GM21526 (cell line): Measurements from ENCODE around the gene ERBB2.
"Not testable (repeated sequence)": the region's sequence is repeated elsewhere in the genome, so short reads cannot be mapped to it uniquely, and the experiment has no call there.

ENCODE experiments used
- ATAC-seq: cut with Tn5 transposase; IDR thresholded peaks from one replicate; pipeline ENCODE4 v1.9.1; 2021; ENCODE audit warnings: moderate library complexity; ENCODE audit not compliant: unreplicated experiment, low FRiP score

The ERBB2 gene

DNA sequence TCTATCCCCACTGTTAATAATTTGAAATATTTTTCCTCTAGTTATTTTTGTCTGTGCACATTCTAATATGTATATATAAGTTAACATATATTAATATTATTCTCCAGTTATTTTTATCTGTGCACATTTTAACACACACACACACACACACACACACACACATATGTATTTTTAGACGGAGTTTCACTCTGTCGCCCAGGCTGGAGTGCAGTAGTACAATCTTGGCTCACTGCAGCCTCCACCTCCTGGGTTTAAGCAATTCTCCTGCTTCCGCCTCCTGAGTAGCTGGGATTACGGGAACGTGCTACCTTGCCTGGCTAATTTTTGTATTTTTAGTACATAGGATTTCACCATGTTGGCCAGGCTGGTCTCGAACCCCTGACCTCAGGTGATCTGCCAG lies 17.8 kb downstream of the ERBB2 start:
- ATAC-seq, result no peak

- ATAC-seq, result no peak
Measured at GRCh38 chr17:39719563-39720355, 19.9 kb downstream of the ERBB2 start.

- ATAC-seq, result no peak
Measured at GRCh38 chr17:39722104-39722503, 22.2 kb downstream of the ERBB2 start.

GRCh38 chr17:39722965-39723848 lies 23.3 kb downstream of the ERBB2 start:
- ATAC-seq, result no peak

GRCh38 chr17:39724731-39725130 lies 24.9 kb downstream of the ERBB2 start:
- ATAC-seq, result no peak

DNA sequence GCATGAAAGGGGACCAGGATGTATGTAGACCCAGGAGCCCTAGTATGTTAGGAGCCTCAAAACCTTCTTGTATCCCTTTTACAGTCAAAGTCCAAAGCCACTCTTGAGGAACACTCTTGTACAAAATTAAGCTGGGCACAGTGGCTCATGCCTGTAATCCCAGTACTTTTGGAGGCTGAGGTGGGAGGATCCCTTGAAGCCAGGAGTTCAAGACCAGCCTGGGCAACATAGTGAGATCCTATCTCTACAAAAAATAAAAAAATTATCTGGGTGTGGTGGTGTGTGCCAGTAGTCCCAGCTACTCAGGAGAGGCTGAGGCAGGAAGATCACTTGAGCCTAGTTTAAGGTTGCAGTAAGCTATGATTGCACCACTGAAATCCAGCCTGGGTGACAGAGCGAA lies 26.1 kb downstream of the ERBB2 start:
- not testable (repeated sequence) for ATAC-seq

- no peak for ATAC-seq
Measured at GRCh38 chr17:39726617-39727016, 26.8 kb downstream of the ERBB2 start.

- no peak for ATAC-seq
Measured at GRCh38 chr17:39727556-39727955, 27.7 kb downstream of the ERBB2 start.

GRCh38 chr17:39729280-39729851 lies 29.5 kb downstream of the ERBB2 start:
- no peak for ATAC-seq

DNA sequence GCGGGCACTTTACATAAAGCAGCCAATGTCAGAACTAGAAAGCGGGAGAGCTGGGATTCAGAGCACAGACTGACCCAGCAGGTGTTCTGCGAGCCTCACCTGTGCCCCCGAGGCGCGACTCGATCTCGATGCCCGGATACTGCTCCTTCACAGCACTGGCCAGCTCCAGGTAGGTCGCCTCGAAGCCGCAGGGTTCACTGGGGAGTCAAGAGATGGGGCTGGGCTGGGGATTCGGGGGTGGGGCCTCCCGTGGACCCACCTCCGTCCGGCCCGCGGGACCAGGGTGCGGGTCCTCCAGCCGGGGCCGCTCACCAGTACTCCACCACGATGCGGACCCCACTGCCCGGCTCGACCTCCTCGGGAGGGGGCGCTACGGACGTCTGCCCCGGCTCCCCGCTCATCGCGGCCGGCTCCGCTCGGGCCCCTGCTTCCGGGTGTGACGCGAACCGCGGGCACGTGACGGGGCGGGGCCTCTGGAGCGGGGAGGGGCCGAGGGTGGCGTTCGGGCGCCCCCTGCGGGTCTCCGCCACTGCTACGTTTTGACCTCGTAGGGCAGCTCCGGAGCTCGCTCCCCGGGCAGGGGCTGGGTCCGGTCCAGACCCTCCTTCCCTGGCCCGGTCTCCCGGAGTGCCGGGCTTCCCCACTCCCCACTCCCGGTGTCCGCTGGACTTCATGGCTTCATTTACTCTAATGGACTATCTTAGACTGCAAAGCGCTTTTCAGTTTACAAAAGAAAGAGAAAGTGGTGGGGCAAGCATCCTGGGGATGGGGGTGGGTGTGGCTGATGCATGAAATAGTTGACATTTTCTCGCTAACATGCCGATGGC lies 30.4 kb downstream of the ERBB2 start, which contains the start of gene MIEN1:
MIEN1 (minus strand) TSS at position 438 of the 827 bp plus-strand sequence; CDS start at position 401, 37 bp downstream.
- peak; percentile 74 for ATAC-seq

DNA sequence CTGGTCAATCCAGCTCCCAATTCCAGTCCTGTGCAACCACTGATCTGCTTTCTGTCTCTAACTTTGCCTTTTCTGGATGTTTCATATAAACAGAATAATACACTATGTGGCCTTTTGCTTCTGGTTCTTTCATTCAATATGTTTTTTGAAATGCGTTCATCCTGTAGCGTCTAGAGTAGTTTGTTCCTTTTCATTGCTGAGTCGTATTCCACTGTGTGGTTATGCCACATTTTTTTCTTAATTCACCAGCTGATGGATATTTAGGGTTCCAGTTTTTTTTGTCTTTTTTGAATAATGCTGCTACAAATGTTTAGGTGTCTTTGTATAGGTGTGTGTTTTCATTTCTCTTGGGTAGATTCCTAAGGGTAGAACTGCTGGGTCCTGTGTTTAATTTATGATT lies 32.7 kb downstream of the ERBB2 start:
- no peak for ATAC-seq

- ATAC-seq, result no peak
Measured at GRCh38 chr17:39735882-39736281, 36.0 kb downstream of the ERBB2 start.

DNA sequence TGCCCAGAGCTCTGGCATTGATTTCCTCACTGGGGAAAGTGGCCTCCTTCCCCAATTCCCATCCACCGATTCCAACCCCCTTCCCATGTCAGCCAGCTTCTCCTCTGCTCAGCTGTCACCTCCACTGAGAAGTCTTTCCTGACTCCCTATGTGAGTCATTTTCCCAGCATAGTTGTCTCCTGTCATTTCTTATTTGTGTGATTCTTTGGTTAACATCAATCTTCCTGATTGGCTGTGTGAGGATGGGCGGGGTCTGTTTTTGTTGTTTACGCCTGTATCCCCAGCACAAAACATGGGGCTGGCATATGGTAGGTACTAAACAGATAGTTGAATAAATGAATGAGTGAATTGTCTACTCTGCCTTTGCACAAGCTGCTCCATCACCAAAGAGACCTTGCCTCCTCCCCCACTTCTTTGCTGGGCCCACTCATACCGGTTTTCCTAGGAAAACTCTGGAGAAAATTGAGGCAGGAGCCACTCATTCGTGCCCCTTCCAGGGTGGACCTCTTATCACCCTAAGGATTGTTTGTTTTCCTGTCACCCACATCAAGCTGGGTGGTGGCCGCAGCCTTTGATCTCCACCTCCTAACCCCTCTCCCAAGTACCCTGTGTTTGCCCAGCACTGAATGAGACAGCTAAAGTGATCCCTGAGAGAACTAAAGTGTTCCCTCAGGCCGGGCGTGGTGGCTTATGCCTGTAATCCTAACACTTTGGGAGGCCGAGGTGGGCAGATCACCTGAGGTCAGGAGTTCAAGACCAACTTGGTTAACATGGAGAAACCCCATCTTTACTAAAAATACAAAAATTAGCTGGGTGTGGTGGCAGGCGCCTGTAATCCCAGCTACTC lies 36.7 kb downstream of the ERBB2 start:
- ATAC-seq, result no peak

GRCh38 chr17:39737206-39737759 lies 37.4 kb downstream of the ERBB2 start:
- no peak for ATAC-seq

GRCh38 chr17:39737760-39738567 lies 38.1 kb downstream of the ERBB2 start, which contains the start of gene GRB7:
Gene GRB7, plus strand, starts transcription at chr17:39737938. Its CDS starts 4,364 bp downstream, at chr17:39742302.
- no peak for ATAC-seq

- no peak for ATAC-seq
Measured at GRCh38 chr17:39738568-39738901, 38.7 kb downstream of the ERBB2 start.

DNA sequence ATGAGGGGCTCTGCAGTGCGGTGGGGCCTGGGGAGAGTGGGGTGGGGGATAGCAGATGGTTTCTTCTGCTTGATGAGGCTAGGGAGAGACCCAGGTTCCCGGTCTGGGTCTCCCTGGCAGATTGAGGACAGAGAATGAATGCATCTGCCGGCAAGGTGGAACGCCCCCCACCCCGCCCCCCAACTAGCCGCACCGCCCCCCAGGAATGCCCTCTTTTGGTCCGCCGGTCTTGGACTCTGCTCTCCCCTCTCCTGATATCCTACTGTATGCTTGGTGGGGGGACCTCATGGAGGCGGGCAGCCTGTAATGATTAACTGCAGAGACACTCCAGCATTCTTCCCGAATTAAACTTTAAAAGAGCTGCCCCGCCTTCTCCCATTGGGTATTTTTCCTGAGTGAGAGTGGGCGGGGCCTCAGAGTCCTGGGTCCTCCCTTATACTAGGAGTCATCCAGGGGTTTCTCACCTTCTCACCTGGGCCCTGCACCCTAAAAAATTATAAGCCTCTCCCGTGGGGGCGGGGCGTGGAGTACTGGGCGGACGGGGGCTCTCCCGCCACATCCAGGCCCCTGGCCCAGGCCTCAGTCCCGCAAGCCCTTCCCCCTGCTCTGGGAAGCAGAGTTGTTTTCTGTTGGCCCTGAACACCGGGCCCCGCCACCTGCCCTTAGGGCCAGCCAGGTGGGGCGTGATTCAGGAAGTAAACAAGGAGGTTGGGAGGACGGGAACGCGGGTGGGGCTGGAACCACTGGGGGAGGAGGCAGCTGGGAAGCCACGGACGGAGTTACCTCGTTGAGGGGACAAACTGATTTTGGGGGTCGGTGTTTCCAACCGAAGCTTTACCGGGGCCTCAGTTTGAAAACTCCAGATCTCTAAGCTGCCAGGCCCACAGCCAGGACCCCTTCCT lies 39.4 kb downstream of the ERBB2 start:
- no peak for ATAC-seq
